NB4 (cell line): ENCODE data around the gene NOS3.

Source experiments
- MYC ChIP-seq: IDR thresholded peaks from 2 replicates; pipeline ENCODE4 v1.6.1; 2011; ENCODE audit warnings: low read depth, low read length
- POLR2A ChIP-seq: IDR thresholded peaks from 2 replicates; pipeline ENCODE4 v1.6.1; 2011; ENCODE audit warnings: mild to moderate bottlenecking; ENCODE audit not compliant: insufficient read length; ENCODE audit errors: extremely low read depth
- TF ChIP-seq, protein P1 (sequence below): IDR thresholded peaks from one replicate; pipeline ENCODE4 v1.5.1; 2012; ENCODE audit warnings: low read depth, low read length

GRCh38 chr7:150993511-150993910 is 2.7 kb downstream of the NOS3 start:
- TF ChIP-seq, protein P1, sequence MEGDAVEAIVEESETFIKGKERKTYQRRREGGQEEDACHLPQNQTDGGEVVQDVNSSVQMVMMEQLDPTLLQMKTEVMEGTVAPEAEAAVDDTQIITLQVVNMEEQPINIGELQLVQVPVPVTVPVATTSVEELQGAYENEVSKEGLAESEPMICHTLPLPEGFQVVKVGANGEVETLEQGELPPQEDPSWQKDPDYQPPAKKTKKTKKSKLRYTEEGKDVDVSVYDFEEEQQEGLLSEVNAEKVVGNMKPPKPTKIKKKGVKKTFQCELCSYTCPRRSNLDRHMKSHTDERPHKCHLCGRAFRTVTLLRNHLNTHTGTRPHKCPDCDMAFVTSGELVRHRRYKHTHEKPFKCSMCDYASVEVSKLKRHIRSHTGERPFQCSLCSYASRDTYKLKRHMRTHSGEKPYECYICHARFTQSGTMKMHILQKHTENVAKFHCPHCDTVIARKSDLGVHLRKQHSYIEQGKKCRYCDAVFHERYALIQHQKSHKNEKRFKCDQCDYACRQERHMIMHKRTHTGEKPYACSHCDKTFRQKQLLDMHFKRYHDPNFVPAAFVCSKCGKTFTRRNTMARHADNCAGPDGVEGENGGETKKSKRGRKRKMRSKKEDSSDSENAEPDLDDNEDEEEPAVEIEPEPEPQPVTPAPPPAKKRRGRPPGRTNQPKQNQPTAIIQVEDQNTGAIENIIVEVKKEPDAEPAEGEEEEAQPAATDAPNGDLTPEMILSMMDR: no peak
- no peak for TF ChIP-seq POLR2A
- no peak for TF ChIP-seq MYC
